ENCODE results near the gene TMEM247.

TMEM247 gene

DNA sequence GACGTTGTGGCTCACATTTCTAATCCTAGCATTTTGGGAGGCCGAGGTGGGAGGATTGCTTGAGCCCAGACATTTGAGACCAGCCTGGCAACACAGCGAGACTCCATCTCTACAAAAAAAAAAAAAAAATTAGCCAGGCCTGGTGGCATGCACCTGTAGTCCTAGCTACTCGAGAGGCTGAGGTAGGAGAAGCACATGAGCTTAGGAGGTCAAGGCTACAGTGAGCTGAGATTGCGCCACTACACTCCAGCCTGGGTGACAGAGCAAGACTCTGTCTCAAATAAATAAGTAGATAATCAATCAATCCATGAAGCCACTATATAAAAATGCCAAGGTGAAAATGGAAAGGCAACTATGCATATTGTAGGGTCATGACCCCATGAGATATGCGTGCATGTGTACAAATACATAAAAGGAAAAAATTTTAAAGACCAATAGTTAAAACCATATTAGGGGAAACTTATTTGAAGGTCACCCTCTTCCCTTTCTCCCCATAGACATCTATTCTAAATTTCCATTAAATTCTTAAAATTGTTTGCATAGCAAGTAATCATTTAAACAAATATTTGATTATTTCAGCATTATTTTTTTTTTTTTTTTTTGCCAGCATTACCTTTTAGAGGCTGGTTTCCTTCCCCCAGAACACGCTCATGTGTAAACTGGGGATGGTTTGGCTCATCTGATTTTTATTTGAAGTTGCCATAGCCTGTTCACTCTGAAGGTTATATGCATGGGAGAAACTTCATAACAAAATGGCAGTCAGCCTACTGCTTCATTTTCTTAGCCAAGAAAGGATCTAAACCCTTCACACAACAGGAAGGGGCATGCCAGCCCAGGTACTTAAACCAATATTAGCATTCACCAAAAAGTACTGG is 37.3 kb upstream of the TMEM247 start:
- Histone ChIP-seq H3K9me3 (ENCODE audit: control insufficient read depth in 1 of 2, low read length in 2 of 2) (no peaks in the 10 kb centered on the region), H3K27me3 (ENCODE audit: low read depth, low read length) (no peaks in the 10 kb centered on the region), H3K4me1 (ENCODE audit: control insufficient read depth in 1 of 2, insufficient read depth in 2 of 2, low read length in 2 of 2) (no peaks in the 10 kb centered on the region), H3K27ac (ENCODE audit: low read length) (no peak overlapping the region), H3K36me3 (ENCODE audit: control insufficient read depth in 1 of 2, insufficient read depth in 2 of 2, low read length in 2 of 2) (no peaks in the 10 kb centered on the region), H3K4me3 (ENCODE audit: low read depth in 1 of 2, low read length in 2 of 2) (no peak overlapping the region)

DNA sequence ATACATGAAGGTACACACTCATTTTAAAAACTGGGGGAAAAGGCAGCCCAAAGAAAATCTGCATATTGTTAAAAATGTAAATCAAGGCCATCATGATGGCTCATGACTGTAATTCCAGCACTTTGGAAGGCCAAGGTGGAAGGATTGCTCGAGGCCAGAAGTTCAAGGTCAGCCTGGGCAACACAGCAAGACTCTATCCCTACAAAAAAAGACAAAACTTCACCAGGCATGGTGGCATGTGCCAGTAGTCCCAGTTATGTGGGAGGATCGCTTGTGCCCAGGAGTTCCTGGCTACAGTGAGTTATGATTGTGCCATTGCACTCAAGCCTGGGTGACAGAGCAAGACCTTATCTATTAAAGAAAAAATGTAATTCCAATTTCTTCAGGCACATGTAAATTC is 34.6 kb upstream of the TMEM247 start:
- Histone ChIP-seq H3K9me3 (ENCODE audit: control insufficient read depth in 1 of 2, low read length in 2 of 2) (no peaks in the 10 kb centered on the region), H3K4me1 (ENCODE audit: control insufficient read depth in 1 of 2, insufficient read depth in 2 of 2, low read length in 2 of 2) (no peaks in the 10 kb centered on the region), H3K27ac (ENCODE audit: low read length) (no peak overlapping the region)

GRCh38 chr2:46445556-46445955 is 33.8 kb upstream of the TMEM247 start:
- Histone ChIP-seq H3K36me3 (ENCODE audit: control insufficient read depth in 1 of 2, insufficient read depth in 2 of 2, low read length in 2 of 2) (no peaks in the 10 kb centered on the region), H3K4me3 (ENCODE audit: low read depth in 1 of 2, low read length in 2 of 2) (no peak overlapping the region), H3K9me3 (ENCODE audit: control insufficient read depth in 1 of 2, low read length in 2 of 2) (no peaks in the 10 kb centered on the region), H3K4me1 (ENCODE audit: control insufficient read depth in 1 of 2, insufficient read depth in 2 of 2, low read length in 2 of 2) (no peaks in the 10 kb centered on the region), H3K27me3 (ENCODE audit: low read depth, low read length) (no peaks in the 10 kb centered on the region), H3K27ac (ENCODE audit: low read length) (no peak overlapping the region)

More for the DNA sequence above, 34.6 kb upstream of the TMEM247 start:
- Histone ChIP-seq H3K36me3 (ENCODE audit: control insufficient read depth in 1 of 2, insufficient read depth in 2 of 2, low read length in 2 of 2) (no peaks in the 10 kb centered on the region), H3K27me3 (ENCODE audit: low read depth, low read length) (no peaks in the 10 kb centered on the region), H3K4me3 (ENCODE audit: low read depth in 1 of 2, low read length in 2 of 2) (no peak overlapping the region)

GRCh38 chr2:46446871-46447568 is 32.3 kb upstream of the TMEM247 start:
- no peak overlapping the region for H3K4me3 ChIP-seq (ENCODE audit: low read depth in 1 of 2, low read length in 2 of 2)
- H3K27ac ChIP-seq (ENCODE audit: low read length), result no peak overlapping the region
- H3K27me3 ChIP-seq (ENCODE audit: low read depth, low read length), result no peaks in the 10 kb centered on the region
- no peaks in the 10 kb centered on the region for H3K9me3 ChIP-seq (ENCODE audit: control insufficient read depth in 1 of 2, low read length in 2 of 2)
- no peaks in the 10 kb centered on the region for H3K36me3 ChIP-seq (ENCODE audit: control insufficient read depth in 1 of 2, insufficient read depth in 2 of 2, low read length in 2 of 2)
- H3K4me1 ChIP-seq (ENCODE audit: control insufficient read depth in 1 of 2, insufficient read depth in 2 of 2, low read length in 2 of 2), result peaks cover 0 to 7% of the 10 kb centered on the region in 2 donors

DNA sequence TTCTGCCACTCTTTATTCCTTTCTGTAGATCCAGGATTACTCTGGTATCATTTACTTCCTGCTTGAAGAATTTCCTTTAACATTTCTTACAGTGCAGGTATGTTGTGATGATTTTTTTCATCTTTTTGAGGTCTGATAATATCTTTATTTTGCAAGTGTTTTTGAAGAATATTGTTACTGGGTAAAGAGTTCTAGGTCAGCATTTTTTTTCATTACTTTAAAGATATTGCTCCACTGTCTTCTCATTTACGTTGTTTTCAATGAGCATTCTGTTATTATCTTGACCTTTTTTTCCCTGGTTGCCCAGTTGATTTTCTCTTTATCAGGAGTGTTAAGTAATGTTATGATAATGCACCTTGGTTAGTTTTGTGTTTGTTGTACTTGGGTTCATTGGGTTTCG is 31.7 kb upstream of the TMEM247 start:
- Histone ChIP-seq H3K4me1 (ENCODE audit: control insufficient read depth in 1 of 2, insufficient read depth in 2 of 2, low read length in 2 of 2) (peaks cover 0 to 9% of the 10 kb centered on the region in 2 donors), H3K27ac (ENCODE audit: low read length) (no peak overlapping the region), H3K27me3 (ENCODE audit: low read depth, low read length) (no peaks in the 10 kb centered on the region), H3K4me3 (ENCODE audit: low read depth in 1 of 2, low read length in 2 of 2) (no peak overlapping the region), H3K9me3 (ENCODE audit: control insufficient read depth in 1 of 2, low read length in 2 of 2) (no peaks in the 10 kb centered on the region), H3K36me3 (ENCODE audit: control insufficient read depth in 1 of 2, insufficient read depth in 2 of 2, low read length in 2 of 2) (no peaks in the 10 kb centered on the region)

GRCh38 chr2:46448111-46448510 is 31.3 kb upstream of the TMEM247 start:
- Histone ChIP-seq H3K36me3 (ENCODE audit: control insufficient read depth in 1 of 2, insufficient read depth in 2 of 2, low read length in 2 of 2) (no peaks in the 10 kb centered on the region), H3K27ac (ENCODE audit: low read length) (no peak overlapping the region), H3K4me1 (ENCODE audit: control insufficient read depth in 1 of 2, insufficient read depth in 2 of 2, low read length in 2 of 2) (peaks cover 0 to 9% of the 10 kb centered on the region in 2 donors), H3K27me3 (ENCODE audit: low read depth, low read length) (no peaks in the 10 kb centered on the region), H3K9me3 (ENCODE audit: control insufficient read depth in 1 of 2, low read length in 2 of 2) (no peaks in the 10 kb centered on the region), H3K4me3 (ENCODE audit: low read depth in 1 of 2, low read length in 2 of 2) (no peak overlapping the region)

DNA sequence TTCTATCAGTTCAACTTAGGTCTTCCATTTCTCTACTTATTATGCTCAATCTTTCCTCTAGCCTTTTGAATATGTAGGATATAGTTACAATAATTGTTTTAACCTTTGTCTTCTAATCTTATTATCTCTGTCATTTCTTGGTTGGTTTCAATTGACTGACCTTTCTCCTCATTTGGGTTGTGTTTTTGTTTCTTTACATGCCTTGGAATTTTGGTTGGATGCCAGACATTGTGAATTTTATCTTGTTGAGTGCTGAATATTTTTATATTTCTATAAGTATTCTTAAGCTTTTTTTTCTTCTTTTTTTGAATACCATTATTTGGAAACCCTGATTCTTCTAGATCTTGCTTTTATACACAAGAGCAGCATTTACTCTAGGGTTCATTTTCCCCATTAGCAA is 30.7 kb upstream of the TMEM247 start:
- Histone ChIP-seq H3K4me1 (ENCODE audit: control insufficient read depth in 1 of 2, insufficient read depth in 2 of 2, low read length in 2 of 2) (peaks cover 0 to 9% of the 10 kb centered on the region in 2 donors), H3K4me3 (ENCODE audit: low read depth in 1 of 2, low read length in 2 of 2) (no peak overlapping the region), H3K9me3 (ENCODE audit: control insufficient read depth in 1 of 2, low read length in 2 of 2) (no peaks in the 10 kb centered on the region), H3K27ac (ENCODE audit: low read length) (no peak overlapping the region), H3K36me3 (ENCODE audit: control insufficient read depth in 1 of 2, insufficient read depth in 2 of 2, low read length in 2 of 2) (no peaks in the 10 kb centered on the region), H3K27me3 (ENCODE audit: low read depth, low read length) (no peaks in the 10 kb centered on the region)

DNA sequence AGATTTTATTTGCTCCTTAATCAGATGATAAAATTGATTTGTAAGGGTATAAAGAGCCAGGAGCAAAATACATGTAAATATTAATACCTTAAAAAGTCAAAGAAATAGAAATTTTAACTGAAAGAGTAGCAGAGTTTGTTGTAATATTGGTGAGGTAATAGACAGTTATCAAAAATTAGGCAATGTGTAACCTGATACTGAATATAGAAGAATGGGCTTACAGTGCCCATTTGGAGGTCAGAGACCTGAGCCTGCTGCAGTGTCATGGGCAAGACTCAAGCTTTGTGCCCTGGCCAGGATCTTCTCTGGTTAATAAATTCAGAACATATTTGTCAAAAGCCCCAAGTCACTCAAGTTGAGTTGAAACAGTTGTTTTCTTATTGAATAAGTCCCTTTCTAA is 29.7 kb upstream of the TMEM247 start:
- Histone ChIP-seq H3K27me3 (ENCODE audit: low read depth, low read length) (no peaks in the 10 kb centered on the region), H3K4me3 (ENCODE audit: low read depth in 1 of 2, low read length in 2 of 2) (no peak overlapping the region), H3K4me1 (ENCODE audit: control insufficient read depth in 1 of 2, insufficient read depth in 2 of 2, low read length in 2 of 2) (peaks cover 0 to 9% of the 10 kb centered on the region in 2 donors), H3K9me3 (ENCODE audit: control insufficient read depth in 1 of 2, low read length in 2 of 2) (no peaks in the 10 kb centered on the region), H3K27ac (ENCODE audit: low read length) (no peak overlapping the region), H3K36me3 (ENCODE audit: control insufficient read depth in 1 of 2, insufficient read depth in 2 of 2, low read length in 2 of 2) (no peaks in the 10 kb centered on the region)

- H3K9me3 ChIP-seq (ENCODE audit: control insufficient read depth in 1 of 2, low read length in 2 of 2), result no peaks in the 10 kb centered on the region
- no peak overlapping the region for H3K4me3 ChIP-seq (ENCODE audit: low read depth in 1 of 2, low read length in 2 of 2)
- H3K4me1 ChIP-seq (ENCODE audit: control insufficient read depth in 1 of 2, insufficient read depth in 2 of 2, low read length in 2 of 2), result peaks cover 0 to 9% of the 10 kb centered on the region in 2 donors
- no peaks in the 10 kb centered on the region for H3K27me3 ChIP-seq (ENCODE audit: low read depth, low read length)
- H3K36me3 ChIP-seq (ENCODE audit: control insufficient read depth in 1 of 2, insufficient read depth in 2 of 2, low read length in 2 of 2), result no peaks in the 10 kb centered on the region
- H3K27ac ChIP-seq (ENCODE audit: low read length), result no peak overlapping the region
Measured at GRCh38 chr2:46451131-46451711, 28.1 kb upstream of the TMEM247 start.

GRCh38 chr2:46456789-46457188 is 22.6 kb upstream of the TMEM247 start:
- Histone ChIP-seq H3K27me3 (ENCODE audit: low read depth, low read length) (no peaks in the 10 kb centered on the region), H3K4me3 (ENCODE audit: low read depth in 1 of 2, low read length in 2 of 2) (no peak overlapping the region), H3K36me3 (ENCODE audit: control insufficient read depth in 1 of 2, insufficient read depth in 2 of 2, low read length in 2 of 2) (no peaks in the 10 kb centered on the region), H3K4me1 (ENCODE audit: control insufficient read depth in 1 of 2, insufficient read depth in 2 of 2, low read length in 2 of 2) (peaks cover 10 to 24% of the 10 kb centered on the region in 2 donors), H3K9me3 (ENCODE audit: control insufficient read depth in 1 of 2, low read length in 2 of 2) (no peaks in the 10 kb centered on the region), H3K27ac (ENCODE audit: low read length) (no peak overlapping the region)

DNA sequence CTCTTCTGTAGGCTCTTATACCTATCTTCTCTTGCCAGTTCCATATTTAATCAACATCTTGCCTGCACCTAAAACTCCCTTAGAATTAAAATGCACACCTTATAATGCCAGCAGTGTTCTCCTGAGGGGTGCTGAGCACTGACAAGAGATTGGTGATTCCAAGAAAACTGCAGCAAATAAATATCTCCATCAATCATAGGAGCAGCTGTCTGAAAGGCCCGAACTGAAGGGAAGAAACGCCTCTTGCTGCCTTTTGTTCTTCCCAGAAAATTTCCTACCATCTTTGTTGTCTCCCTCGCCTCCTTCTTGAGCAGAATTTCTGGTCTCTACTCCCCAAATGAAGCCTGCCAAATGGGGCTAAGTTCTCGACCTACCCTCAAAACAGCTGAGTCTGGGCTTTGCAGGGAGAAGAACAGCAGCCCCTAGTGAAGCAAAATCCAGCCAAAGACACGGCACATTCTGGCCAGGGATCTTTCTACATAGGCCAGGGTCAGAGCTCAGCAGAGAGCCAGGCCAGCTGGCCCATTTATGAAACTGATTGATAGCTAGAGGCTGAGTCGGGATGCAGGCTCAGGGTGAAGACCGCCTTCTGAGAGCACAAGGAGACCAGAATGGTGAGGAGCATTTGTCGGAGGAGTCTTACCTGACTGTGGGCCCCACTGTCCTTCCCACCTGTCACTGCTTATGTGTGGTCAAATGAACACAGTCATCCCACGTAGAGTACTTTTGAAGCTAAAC is 20.4 kb upstream of the TMEM247 start:
- Histone ChIP-seq H3K36me3 (ENCODE audit: control insufficient read depth in 1 of 2, insufficient read depth in 2 of 2, low read length in 2 of 2) (no peaks in the 10 kb centered on the region), H3K4me1 (ENCODE audit: control insufficient read depth in 1 of 2, insufficient read depth in 2 of 2, low read length in 2 of 2) (peaks cover 10 to 20% of the 10 kb centered on the region in 2 donors), H3K9me3 (ENCODE audit: control insufficient read depth in 1 of 2, low read length in 2 of 2) (no peaks in the 10 kb centered on the region), H3K27ac (ENCODE audit: low read length) (no peak overlapping the region), H3K27me3 (ENCODE audit: low read depth, low read length) (no peaks in the 10 kb centered on the region), H3K4me3 (ENCODE audit: low read depth in 1 of 2, low read length in 2 of 2) (no peak overlapping the region)

Measured in muscle layer of duodenum (tissue), 2 donors.